CD14-positive monocyte (primary cell): ENCODE results near the gene TMEM59L. TPM values are rescaled to one million over a fixed set of nuclear protein-coding genes. Genes with fewer than 3 reads are reported as not detected.

Experiments
- DNase-seq, 3 donors: peaks; one replicate each; pipeline ENCODE4 v3.0.0-alpha.2; 2011 to 2022
- H2AFZ ChIP-seq: 2 replicates; pipeline ENCODE4 v1.6.0; 2012; ENCODE audit warnings: mild to moderate bottlenecking, low read depth, low read length, inconsistent platforms; ENCODE audit not compliant: insufficient read depth, poor library complexity, severe bottlenecking
- H3K27ac ChIP-seq, 2 donors: 1 replicate in 1 of 2; 2 replicates in 1 of 2; pipeline ENCODE4 v1.5.1; 2012 to 2013; ENCODE audit warnings: low read length in 2 of 2, control low read depth in 1 of 2, inconsistent platforms in 1 of 2, low read depth in 1 of 2, mild to moderate bottlenecking in 1 of 2
- H3K27me3 ChIP-seq, 2 donors: one replicate each; pipeline versions ENCODE4 v1.6.0 to v1.6.1; 2011 to 2013; ENCODE audit warnings: low read length in 2 of 2; ENCODE audit not compliant: control insufficient read depth in 2 of 2, insufficient read depth in 2 of 2
- H3K36me3 ChIP-seq, 2 donors: replicated peaks in 1 of 2; 1 replicate in 1 of 2; 2 replicates in 1 of 2; pipeline versions ENCODE4 v1.5.1 to v1.6.1; 2012 to 2013; ENCODE audit warnings: low read length in 2 of 2, control low read depth in 1 of 2, inconsistent platforms in 1 of 2, mild to moderate bottlenecking in 1 of 2; ENCODE audit not compliant: insufficient read depth in 2 of 2, control insufficient read depth in 1 of 2
- H3K4me1 ChIP-seq, 2 donors: 1 replicate in 1 of 2; 2 replicates in 1 of 2; pipeline versions ENCODE4 v1.5.1 to v1.6.1; 2012 to 2013; ENCODE audit warnings: low read length in 2 of 2, control low read depth in 1 of 2, inconsistent platforms in 1 of 2, mild to moderate bottlenecking in 1 of 2, moderate library complexity in 1 of 2; ENCODE audit not compliant: insufficient read depth in 2 of 2, control insufficient read depth in 1 of 2
- H3K4me2 ChIP-seq: replicated peaks from 2 replicates; pipeline ENCODE3; 2012; ENCODE audit warnings: low read length, moderate library complexity, mild to moderate bottlenecking; ENCODE audit not compliant: poor library complexity, severe bottlenecking; ENCODE audit errors: extremely low read depth
- H3K4me3 ChIP-seq, 3 experiments: fragments of 200-600 bp in 1 of 3; sonication (generic) in 1 of 3; replicated peaks in 1 of 3; 1 replicate in 2 of 3; 2 replicates in 1 of 3; pipeline ENCODE4 v1.5.1; 2011 to 2013; ENCODE audit warnings: low read length in 3 of 3, mild to moderate bottlenecking in 3 of 3, control low read depth in 2 of 3, low read depth in 2 of 3, inconsistent platforms in 1 of 3, moderate library complexity in 1 of 3
- H3K79me2 ChIP-seq: 2 replicates; pipeline ENCODE4 v1.6.0; 2012; ENCODE audit warnings: mild to moderate bottlenecking, control low read depth, inconsistent platforms, low read length, moderate library complexity; ENCODE audit not compliant: insufficient read depth
- H3K9ac ChIP-seq: 2 replicates; pipeline ENCODE4 v1.6.0; 2017; ENCODE audit warnings: low read length, mild to moderate bottlenecking; ENCODE audit not compliant: insufficient read depth, poor library complexity, severe bottlenecking
- H3K9me3 ChIP-seq, 2 donors: replicated peaks in 1 of 2; 1 replicate in 1 of 2; 2 replicates in 1 of 2; pipeline versions ENCODE4 v1.5.1 to v1.6.1; 2012 to 2013; ENCODE audit warnings: low read length in 2 of 2, control low read depth in 1 of 2; ENCODE audit not compliant: control insufficient read depth in 1 of 2, insufficient read depth in 1 of 2
- H4K20me1 ChIP-seq: 2 replicates; pipeline ENCODE4 v1.6.0; 2012; ENCODE audit warnings: mild to moderate bottlenecking, low read length, control low read depth, moderate library complexity; ENCODE audit not compliant: insufficient read depth
- H3K27ac Mint-ChIP-seq, 7 donors: one replicate each; pipeline ENCODE4 v1.8.0; 2020; ENCODE audit warnings: mild to moderate bottlenecking in 7 of 7, mixed read lengths in 7 of 7, moderate library complexity in 6 of 7, inconsistent platforms in 2 of 7
- H3K27me3 Mint-ChIP-seq, 3 donors: one replicate each; pipeline ENCODE4 v1.8.0; 2021 to 2022; ENCODE audit warnings: low read depth in 3 of 3, mild to moderate bottlenecking in 3 of 3, mixed read lengths in 3 of 3, moderate library complexity in 3 of 3, inconsistent platforms in 1 of 3
- H3K36me3 Mint-ChIP-seq, 2 donors: one replicate each; pipeline ENCODE4 v1.8.0; 2020; ENCODE audit warnings: mixed read lengths in 2 of 2, inconsistent platforms in 1 of 2, mild to moderate bottlenecking in 1 of 2
- H3K4me1 Mint-ChIP-seq: one replicate; pipeline ENCODE4 v1.8.0; 2020; ENCODE audit warnings: mild to moderate bottlenecking, mixed read lengths
- H3K4me3 Mint-ChIP-seq, 2 donors: one replicate each; pipeline ENCODE4 v1.8.0; 2020; ENCODE audit warnings: mild to moderate bottlenecking in 2 of 2, mixed read lengths in 2 of 2, moderate library complexity in 1 of 2
- H3K9me3 Mint-ChIP-seq, 7 donors: one replicate each; pipeline ENCODE4 v1.8.0; 2020 to 2022; ENCODE audit warnings: mixed read lengths in 7 of 7, mild to moderate bottlenecking in 6 of 7, moderate library complexity in 6 of 7, inconsistent platforms in 2 of 7
- CTCF ChIP-seq: fragments of 200-600 bp; IDR thresholded peaks from one replicate; pipeline ENCODE4 v1.8.0; 2022; ENCODE audit warnings: antibody characterized with exemption, mild to moderate bottlenecking
- WGBS: methylation state at CpG from one replicate; pipeline ENCODE4 v1.1.5; 2013; ENCODE audit warnings: missing lambda C conversion rate; ENCODE audit not compliant: insufficient coverage; 5-methylcytosine and 5-hydroxymethylcytosine counted together
- intact Hi-C, 2 donors: fragments of 100-400 bp; cut with micrococcal nuclease; formaldehyde crosslinking; loops; one replicate each; pipeline versions ENCODE4 v1.15.0 to v1.15.1; 2023
- polyA plus RNA-seq, 3 donors: library from polyadenylated mRNA; depleted of rRNA in 1 of 3; unstranded in 2 of 3; stranded (reverse) in 1 of 3; fragments of 300-500 nt in 2 of 3; fragments of >200 nt in 1 of 3; fragmentation: Illumina TruSeq in 2 of 3; gene quantifications; 1 replicate in 2 of 3; 2 replicates in 1 of 3; pipeline ENCODE4 v1.2.3, GENCODE V29; 2012 to 2021

Gene TMEM59L
- polyA plus RNA-seq, 3 donors: not detected

GRCh38 chr19:18647807-18648206 lies 35.1 kb downstream of the TMEM59L start:
- Histone ChIP-seq H3K4me1 (peaks cover 28 to 37% of the 10 kb centered on the region in 2 donors), H3K9me3 (no peaks in the 10 kb centered on the region), H3K36me3 (peaks cover 0 to 2% of the 10 kb centered on the region in 2 donors), H3K4me2 (no peak overlapping the region), H3K27me3 (no peaks in the 10 kb centered on the region), H3K9ac (no peak overlapping the region), H4K20me1 (peaks cover 75% of the 10 kb centered on the region), H3K27ac (no peak overlapping the region), H2AFZ (no peak overlapping the region), H3K4me3 (no peak overlapping the region), H3K79me2 (peaks cover 9% of the 10 kb centered on the region)
- intact Hi-C loops: no loop called here
- H3K9me3 Mint-ChIP-seq: peaks cover 0 to 2% (median 0%) of the 10 kb centered on the region in 7 donors
- H3K4me1 Mint-ChIP-seq: peaks cover 39% of the 10 kb centered on the region
- peaks cover 12 to 20% (median 14%) of the 10 kb centered on the region in 3 donors for H3K27me3 Mint-ChIP-seq
- 97% methylated on average over 10 of the region's 10 CpGs for WGBS
- no peak overlapping the region for H3K4me3 Mint-ChIP-seq
- no peak for TF ChIP-seq CTCF
- H3K36me3 Mint-ChIP-seq: peaks cover 19 to 28% of the 10 kb centered on the region in 2 donors
- DNase-seq: no peak
- H3K27ac Mint-ChIP-seq: peak overlapping the region in 1 of 7 donors; percentile 58

GRCh38 chr19:18648973-18649315 lies 36.3 kb downstream of the TMEM59L start:
- Mint-ChIP-seq H3K4me1 (peaks cover 37% of the 10 kb centered on the region), H3K27me3 (peaks cover 11 to 20% (median 14%) of the 10 kb centered on the region in 3 donors), H3K36me3 (peaks cover 19 to 29% of the 10 kb centered on the region in 2 donors), H3K9me3 (peaks cover 0 to 2% (median 0%) of the 10 kb centered on the region in 7 donors), H3K4me3 (peak overlapping the region in 1 of 2 donors; percentile 86), H3K27ac (peak overlapping the region in 1 of 7 donors; percentile 2)
- H3K4me2 ChIP-seq: peak overlapping the region; percentile 68
- no peak overlapping the region for H2AFZ ChIP-seq
- 68% methylated on average over 13 of the region's 13 CpGs for WGBS
- no peak overlapping the region for H3K27ac ChIP-seq
- TF ChIP-seq CTCF: no peak
- peaks cover 27 to 35% of the 10 kb centered on the region in 2 donors for H3K4me1 ChIP-seq
- peak overlapping the region in 1 of 3 experiments; percentile 65 for H3K4me3 ChIP-seq
- no peaks in the 10 kb centered on the region for H3K27me3 ChIP-seq
- peaks cover 0 to 2% of the 10 kb centered on the region in 2 donors for H3K36me3 ChIP-seq
- intact Hi-C loops: no loop called here
- DNase-seq: no peak
- H3K9ac ChIP-seq: no peak overlapping the region
- no peaks in the 10 kb centered on the region for H3K9me3 ChIP-seq
- H3K79me2 ChIP-seq: peaks cover 9% of the 10 kb centered on the region
- H4K20me1 ChIP-seq: peaks cover 71% of the 10 kb centered on the region
